ENCODE measurements around the gene CDHR1. TPM values are rescaled to one million over a fixed set of nuclear protein-coding genes. Genes with fewer than 3 reads are reported as not detected.
"Not testable (repeated sequence)": the region's sequence is repeated elsewhere in the genome, so short reads cannot be mapped to it uniquely, and the experiment has no call there.

CDHR1 gene
- total RNA-seq, 1 experiment from 2014 or later, result 6.6 TPM

DNA sequence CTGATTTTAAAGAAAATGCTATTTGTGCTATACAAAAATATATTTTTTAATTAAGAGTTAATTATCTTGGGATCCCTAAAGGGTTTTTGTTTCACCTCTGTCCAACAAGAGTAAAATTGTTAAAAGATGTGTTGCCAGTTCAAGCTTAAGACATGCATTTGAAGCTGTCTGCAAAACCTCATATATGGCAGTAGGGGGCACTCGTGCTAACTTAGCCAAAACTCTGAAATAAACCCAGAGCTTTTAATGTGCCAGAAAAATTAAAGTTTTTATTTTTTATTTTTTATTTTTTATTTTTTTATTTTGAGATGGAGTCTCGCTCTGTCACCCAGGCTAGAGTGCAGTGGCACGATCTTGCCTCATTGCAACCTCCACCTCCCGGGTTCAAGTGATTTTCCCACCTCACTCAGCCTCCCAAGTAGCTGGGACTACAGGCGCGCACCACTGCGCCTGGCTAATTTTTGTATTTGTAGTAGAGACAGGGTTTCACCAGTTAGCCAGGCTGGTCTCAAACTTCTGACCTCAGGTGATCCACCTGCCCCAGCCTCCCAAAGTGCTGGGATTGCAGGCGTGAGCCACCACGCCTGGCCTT lies 46.2 kb upstream of the CDHR1 start:
- H4K5ac ChIP-seq (ENCODE audit: insufficient read length, low read depth, low read length); H2BK120ac ChIP-seq (ENCODE audit: low read depth, low read length, poor library complexity, severe bottlenecking); H3K9me3 ChIP-seq (ENCODE audit: control insufficient read depth, low read depth, low read length); H3K4me1 ChIP-seq (ENCODE audit: insufficient read depth, low read length); H3K9me3 Mint-ChIP-seq; H3K27me3 Mint-ChIP-seq (ENCODE audit: low read depth); H3K14ac ChIP-seq (ENCODE audit: insufficient read depth, low read length); H4K91ac ChIP-seq (ENCODE audit: insufficient read length, low read depth, low read length); H2BK20ac ChIP-seq (ENCODE audit: low read depth, low read length, poor library complexity, severe bottlenecking); H3K27ac ChIP-seq (ENCODE audit: insufficient read length, low read depth, low read length); H4K8ac ChIP-seq (replicated peaks; ENCODE audit: insufficient read length, low read depth, low read length); H3K23me2 ChIP-seq (ENCODE audit: insufficient read length, low read depth, low read length, poor library complexity, severe bottlenecking); H3K79me1 ChIP-seq (ENCODE audit: insufficient read depth, low read depth, low read length, poor library complexity, severe bottlenecking); H2AFZ ChIP-seq (ENCODE audit: low read length); H3K23ac ChIP-seq (ENCODE audit: insufficient read length, low read depth, low read length); H3K56ac ChIP-seq (ENCODE audit: insufficient read length, low read depth, low read length); H3K4me2 ChIP-seq (ENCODE audit: insufficient read depth, insufficient read length, low read length); H3K18ac ChIP-seq (ENCODE audit: insufficient read length, low read depth, low read length); H2BK12ac ChIP-seq (ENCODE audit: insufficient read length, low read depth, low read length); H3K4me1 Mint-ChIP-seq; H2BK15ac ChIP-seq (ENCODE audit: low read depth, low read length); DNase-seq; H3K4ac ChIP-seq (ENCODE audit: low read depth, low read length); H4K20me1 ChIP-seq (ENCODE audit: control insufficient read depth, insufficient read depth, insufficient read length); H3T11ph ChIP-seq (ENCODE audit: low read length); H3K4me3 Mint-ChIP-seq; H2BK5ac ChIP-seq (ENCODE audit: insufficient read length, low read length); H3K79me2 ChIP-seq (ENCODE audit: insufficient read depth, low read length); H2AK5ac ChIP-seq (ENCODE audit: insufficient read length, low read length); H3K9ac ChIP-seq (ENCODE audit: extremely low read depth, insufficient read length, low read length); H3K27ac Mint-ChIP-seq; H3K27me3 ChIP-seq (ENCODE audit: insufficient read depth, low read length): not testable (repeated sequence)
- TF ChIP-seq, protein P1, sequence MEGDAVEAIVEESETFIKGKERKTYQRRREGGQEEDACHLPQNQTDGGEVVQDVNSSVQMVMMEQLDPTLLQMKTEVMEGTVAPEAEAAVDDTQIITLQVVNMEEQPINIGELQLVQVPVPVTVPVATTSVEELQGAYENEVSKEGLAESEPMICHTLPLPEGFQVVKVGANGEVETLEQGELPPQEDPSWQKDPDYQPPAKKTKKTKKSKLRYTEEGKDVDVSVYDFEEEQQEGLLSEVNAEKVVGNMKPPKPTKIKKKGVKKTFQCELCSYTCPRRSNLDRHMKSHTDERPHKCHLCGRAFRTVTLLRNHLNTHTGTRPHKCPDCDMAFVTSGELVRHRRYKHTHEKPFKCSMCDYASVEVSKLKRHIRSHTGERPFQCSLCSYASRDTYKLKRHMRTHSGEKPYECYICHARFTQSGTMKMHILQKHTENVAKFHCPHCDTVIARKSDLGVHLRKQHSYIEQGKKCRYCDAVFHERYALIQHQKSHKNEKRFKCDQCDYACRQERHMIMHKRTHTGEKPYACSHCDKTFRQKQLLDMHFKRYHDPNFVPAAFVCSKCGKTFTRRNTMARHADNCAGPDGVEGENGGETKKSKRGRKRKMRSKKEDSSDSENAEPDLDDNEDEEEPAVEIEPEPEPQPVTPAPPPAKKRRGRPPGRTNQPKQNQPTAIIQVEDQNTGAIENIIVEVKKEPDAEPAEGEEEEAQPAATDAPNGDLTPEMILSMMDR (conservative IDR thresholded peaks at IDR 0.05), result peak; percentile 81
- H3K36me3 Mint-ChIP-seq (ENCODE audit: insufficient read depth in 1 of 3, low read depth in 3 of 3), result peaks cover 23 to 69% (median 63%) of the 10 kb centered on the region in 3 experiments; a peak in 6 of 7 replicates
- no CpG with 5 or more reads among the region's 9 CpGs for WGBS (ENCODE audit: extremely low coverage, insufficient read length, low lambda C conversion rate)

Measured in H9 (cell line).